GM21515 (cell line): ENCODE data around the gene NUDT22.

Experiments
- ATAC-seq: cut with Tn5 transposase; IDR thresholded peaks from one replicate; pipeline ENCODE4 v1.9.1; 2021; ENCODE audit not compliant: unreplicated experiment

NUDT22 gene

DNA sequence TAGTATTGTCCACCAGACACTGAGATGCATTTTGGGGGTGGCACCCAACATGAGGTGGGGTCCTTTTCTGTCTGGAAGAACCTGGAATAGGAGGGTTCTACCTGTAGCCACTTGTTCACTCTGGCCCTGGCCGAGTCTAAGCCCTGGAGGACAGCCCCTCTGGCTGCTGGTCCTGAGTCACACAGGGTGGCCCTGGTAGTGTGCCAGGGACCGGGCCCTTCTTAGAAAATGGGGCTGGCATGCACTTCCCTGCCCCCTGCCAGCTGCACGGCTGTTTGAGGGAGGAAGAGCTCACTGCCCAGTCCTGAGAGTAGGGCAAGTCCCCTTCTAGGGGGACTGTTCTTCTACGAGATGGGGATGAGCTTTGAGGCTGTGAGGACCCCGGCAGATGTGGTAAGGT is 27.4 kb downstream of the NUDT22 start:
- ATAC-seq, result no peak

DNA sequence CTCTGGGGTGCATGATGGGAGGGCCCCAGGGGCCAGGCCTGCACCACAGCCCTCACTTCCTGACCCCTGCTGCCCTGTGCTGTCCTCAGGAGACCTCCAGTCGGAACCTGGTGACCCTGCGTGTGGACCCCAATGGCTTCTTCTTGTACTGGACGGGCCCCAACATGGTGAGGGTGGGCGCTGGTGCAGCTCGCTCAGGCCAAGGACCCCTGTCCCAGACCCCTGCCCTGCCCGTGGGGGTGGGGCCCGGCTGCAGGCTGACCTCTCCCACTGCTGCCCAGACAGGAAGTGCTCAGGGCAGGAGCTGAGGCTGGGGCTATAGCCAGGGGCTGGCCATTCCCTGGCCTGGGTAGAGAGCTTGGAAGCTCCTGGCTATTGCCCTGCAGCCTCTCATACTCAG is 28.3 kb downstream of the NUDT22 start:
- ATAC-seq, result no peak

DNA sequence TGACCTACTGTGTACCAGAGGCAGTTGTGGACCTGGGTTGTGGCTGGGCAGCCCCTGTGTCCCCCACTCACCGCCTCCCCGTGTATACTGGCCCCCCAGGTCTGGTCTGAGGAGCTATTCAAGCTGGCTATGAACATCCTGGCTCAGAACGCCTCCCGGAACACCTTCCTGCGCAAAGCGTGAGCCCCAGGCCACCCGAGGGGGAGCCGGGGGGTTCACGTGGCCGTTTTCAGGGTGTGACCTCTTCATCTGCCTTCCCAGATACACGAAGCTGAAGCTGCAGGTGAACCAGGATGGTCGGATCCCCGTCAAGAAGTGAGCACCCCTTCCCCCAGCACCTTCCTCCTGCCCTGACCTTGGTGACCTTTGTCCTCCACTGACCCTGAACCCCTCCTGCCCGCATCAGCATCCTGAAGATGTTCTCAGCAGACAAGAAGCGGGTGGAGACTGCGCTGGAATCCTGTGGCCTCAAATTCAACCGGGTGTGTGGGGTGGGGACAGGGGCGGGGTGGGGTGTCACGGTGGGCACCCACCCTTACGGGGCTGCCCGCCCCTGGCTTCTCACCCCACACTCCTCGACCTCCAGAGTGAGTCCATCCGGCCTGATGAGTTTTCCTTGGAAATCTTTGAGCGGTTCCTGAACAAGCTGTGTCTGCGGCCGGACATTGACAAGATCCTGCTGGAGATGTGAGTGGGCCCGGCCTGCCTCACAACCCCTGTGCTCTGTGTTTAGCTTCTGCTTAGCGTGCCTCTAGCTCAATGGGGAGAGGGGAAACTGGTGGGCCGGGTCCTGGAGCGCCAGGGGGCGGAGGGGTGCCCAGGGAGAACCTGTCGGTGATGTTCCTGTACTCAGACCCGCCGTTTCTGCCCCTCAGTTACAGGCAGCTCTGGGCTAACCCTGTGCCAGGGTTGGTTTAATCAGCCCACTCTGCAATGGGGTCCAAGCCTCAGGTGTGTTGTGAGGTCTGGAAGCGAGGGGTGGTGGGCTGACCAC is 29.4 kb downstream of the NUDT22 start:
- no peak for ATAC-seq

DNA sequence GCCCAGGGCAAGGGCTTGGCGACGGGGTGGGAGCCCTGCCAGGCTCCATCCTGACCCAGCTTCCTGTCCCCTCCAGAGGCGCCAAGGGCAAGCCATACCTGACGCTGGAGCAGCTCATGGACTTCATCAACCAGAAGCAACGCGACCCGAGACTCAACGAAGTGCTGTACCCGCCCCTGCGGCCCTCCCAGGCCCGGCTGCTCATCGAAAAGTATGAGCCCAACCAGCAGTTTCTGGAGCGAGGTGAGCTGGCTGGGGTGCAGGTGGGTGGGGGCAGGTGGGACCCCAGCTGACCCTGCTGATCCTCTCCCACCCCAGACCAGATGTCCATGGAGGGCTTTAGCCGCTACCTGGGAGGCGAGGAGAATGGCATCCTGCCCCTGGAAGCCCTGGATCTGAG is 30.2 kb downstream of the NUDT22 start:
- ATAC-seq, result no peak

DNA sequence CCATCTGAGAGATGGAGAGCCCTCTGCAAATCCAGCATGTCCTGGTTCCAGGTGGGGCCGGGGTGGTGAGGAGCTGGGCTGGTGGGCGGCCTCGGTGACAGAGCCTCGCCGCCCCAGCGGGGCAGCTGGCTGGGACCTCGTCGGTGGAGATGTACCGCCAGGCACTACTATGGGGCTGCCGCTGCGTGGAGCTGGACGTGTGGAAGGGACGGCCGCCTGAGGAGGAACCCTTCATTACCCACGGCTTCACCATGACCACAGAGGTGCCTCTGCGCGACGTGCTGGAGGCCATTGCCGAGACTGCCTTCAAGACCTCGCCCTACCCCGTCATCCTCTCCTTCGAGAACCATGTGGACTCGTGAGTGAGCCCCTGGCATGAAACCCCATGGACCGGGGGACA is 32.3 kb downstream of the NUDT22 start:
- ATAC-seq, result no peak

DNA sequence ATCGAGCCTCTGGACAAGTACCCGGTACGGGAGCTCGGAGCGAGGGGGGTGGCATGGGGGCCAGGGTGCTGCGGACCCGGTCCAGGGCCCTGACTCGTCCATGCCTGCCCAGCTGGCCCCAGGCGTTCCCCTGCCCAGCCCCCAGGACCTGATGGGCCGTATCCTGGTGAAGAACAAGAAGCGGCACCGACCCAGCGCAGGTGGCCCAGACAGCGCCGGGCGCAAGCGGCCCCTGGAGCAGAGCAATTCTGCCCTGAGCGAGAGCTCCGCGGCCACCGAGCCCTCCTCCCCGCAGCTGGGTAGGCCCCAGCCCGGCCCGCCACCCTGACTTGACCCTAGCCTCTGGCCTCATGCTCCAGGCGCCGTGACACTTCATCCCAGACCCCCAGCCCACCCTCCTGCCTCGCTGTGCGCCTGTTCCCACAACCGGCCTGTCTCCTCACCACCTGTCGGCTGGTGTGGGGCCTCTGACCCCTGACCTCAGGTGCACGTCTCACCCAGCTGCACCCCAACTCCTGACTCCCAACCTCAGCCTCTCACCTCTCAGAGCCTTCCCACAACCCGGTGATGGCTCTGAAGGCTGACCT is 33.0 kb downstream of the NUDT22 start:
- ATAC-seq, result no peak

DNA sequence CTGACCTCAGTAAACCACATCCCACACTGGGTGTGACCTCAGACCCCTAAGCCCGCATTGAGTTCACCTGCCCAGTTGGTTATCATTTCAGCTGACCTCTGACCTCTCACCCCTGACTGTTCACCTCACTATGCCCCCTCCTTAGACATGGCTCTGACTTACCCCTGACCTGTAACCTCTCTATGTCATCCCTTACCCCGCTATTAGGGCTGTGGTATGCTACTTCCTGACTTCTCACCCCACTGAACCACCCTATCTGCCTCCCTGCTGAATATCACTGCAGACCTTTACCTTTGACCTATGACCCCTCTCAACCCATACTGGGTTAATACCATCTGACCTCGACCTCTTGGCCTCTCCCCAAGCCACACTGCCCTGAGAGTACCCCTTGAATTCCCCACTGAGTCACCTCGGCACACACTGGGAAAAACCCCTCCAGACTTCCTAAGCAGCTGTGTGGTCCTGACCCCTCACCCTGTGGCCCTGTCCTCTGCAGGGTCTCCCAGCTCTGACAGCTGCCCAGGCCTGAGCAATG is 33.5 kb downstream of the NUDT22 start:
- ATAC-seq, result no peak

DNA sequence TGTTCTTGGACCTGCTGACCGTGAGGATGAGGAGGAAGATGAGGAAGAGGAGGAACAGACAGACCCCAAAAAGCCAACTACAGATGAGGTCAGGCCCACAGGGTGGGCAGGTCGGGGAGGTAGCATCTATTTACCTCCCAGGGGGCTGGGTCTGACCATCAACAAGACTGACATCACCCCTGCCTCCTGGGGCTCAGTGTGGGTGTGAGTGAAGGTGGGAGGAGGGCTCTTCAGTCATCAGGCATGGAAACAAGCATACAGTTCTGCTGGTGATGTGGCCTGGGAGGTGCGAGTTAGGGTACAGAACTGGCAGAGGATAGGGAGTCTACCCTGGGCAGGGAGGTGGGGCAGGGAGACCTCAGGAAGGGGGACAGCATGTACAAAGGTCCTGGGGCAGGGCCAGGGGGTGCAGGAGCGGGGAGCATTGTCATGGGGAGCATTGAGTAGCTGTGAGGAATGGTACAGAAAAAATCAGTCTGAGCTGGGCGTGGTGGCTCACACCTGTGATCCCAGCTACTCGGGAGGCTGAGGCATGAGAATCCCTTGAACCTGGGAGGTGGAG is 34.2 kb downstream of the NUDT22 start:
- ATAC-seq, result no peak

DNA sequence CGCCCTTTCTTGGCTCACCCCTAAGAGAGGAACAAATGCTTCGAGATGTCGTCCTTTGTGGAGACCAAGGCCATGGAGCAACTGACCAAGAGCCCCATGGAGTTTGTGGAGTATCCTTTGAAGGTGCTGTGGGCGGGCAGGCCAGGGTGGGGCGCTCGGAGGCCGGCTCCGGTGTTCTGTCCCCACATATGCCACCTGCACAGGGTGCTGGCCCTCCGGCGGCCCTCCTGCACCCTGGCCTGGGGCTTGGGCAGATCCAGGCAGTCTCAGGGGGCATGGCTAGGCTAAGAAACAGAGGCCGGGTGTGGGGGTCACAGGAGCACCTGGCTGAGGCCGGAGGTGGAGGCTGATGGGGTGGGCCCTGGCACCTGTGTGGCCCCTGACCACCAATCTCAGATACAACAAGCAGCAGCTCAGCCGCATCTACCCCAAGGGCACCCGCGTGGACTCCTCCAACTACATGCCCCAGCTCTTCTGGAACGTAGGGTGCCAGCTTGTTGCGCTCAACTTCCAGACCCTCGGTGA is 35.5 kb downstream of the NUDT22 start:
- no peak for ATAC-seq

DNA sequence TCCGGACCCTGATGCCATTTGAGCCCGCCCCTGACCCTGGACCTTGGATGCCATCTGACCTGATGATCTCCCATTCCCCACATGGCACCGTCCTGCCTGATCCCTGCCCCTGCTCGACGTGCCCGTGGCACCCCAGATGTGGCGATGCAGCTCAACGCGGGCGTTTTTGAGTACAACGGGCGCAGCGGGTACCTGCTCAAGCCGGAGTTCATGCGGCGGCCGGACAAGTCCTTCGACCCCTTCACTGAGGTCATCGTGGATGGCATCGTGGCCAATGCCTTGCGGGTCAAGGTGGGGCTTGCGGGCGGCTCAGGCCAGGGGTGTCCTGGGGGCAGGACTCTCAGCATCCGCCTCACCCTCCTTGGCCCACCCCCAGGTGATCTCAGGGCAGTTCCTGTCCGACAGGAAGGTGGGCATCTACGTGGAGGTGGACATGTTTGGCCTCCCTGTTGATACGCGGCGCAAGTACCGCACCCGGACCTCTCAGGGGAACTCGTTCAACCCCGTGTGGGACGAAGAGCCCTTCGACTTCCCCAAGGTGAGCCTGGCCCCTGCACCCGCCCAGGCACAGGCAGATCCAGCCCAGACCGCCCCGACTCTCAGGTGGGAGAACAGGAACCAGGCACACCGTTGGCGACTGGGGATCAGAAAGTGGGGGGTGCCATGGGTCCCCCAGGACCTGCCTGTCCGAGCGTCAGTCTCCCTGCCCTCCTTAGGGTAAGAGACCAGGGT is 36.4 kb downstream of the NUDT22 start:
- no peak for ATAC-seq

DNA sequence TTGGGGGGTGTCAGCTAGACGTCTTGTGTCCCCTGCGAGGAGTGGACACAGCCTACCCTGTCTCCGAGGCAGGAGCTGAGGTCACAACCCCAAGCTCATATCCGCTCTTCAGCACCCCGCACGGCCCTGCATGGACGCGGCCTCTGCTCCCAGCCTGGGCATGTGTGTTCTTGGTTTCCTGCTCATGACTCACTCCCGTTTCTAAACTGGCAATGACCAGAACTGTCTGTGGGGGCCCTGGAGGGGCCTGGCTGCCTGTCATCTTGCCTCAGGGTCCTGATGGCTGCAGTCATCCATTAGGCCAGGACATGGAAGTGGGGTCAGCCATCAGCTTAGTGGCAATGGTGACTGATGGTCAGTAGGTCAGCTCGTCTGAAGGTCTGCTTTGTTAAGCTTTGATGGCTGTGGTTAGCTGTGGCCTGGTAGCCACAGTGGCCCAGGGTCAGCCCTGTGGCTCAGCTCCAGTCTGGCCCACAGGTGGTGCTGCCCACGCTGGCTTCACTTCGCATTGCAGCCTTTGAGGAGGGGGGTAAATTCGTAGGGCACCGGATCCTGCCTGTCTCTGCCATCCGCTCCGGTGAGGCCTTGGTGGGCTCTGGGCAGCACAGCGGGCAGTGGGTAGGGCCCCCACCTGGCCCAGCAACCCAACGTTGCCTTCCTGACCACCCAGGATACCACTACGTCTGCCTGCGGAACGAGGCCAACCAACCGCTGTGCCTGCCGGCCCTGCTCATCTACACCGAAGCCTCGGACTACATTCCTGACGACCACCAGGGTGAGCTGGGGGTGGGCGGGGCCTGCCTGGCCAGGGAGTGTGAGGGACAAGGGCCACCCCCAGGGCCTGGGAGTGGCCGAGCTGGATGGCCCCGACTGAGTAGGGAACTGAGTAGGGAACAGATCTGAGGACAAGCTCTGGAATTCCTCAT is 37.2 kb downstream of the NUDT22 start:
- no peak for ATAC-seq

DNA sequence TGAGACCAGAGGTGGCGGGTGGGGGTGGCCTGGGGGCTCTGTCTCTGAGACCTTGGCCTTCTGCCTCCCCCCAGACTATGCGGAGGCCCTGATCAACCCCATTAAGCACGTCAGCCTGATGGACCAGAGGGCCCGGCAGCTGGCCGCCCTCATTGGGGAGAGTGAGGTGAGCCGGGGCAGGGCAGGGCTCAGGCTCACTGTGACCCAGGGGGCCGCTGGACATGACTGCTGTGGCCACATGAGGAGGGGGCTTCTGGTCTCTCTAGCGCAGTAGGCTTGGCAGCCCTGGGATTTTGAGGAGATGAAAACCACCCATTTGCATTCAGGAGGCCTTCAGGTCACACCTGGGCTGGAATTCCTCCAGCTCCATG is 37.9 kb downstream of the NUDT22 start:
- ATAC-seq, result no peak

DNA sequence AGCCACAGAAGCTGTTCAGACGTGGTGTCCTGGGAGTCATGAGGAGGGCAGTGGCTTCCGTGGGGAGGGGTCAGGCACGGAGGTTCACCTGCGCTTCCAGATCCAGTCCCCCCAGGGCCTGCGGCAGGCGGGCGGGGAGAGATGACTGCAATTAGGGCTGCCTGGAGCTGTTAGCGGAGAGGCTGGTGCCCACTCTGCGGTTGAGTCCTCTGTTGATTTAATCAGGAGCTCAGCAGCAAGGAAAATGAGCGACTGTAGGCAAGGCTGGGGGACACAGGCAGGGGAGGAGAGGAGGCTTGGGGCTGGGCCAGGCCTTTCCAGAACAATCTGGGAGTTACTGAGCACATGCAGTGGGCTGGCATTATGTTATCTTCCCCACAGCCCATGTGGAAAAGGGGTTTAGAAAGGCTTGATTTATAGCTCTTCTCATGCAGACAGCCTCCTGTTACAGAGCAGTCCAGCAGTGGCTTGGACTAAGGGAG is 38.3 kb downstream of the NUDT22 start:
- ATAC-seq, result no peak

DNA sequence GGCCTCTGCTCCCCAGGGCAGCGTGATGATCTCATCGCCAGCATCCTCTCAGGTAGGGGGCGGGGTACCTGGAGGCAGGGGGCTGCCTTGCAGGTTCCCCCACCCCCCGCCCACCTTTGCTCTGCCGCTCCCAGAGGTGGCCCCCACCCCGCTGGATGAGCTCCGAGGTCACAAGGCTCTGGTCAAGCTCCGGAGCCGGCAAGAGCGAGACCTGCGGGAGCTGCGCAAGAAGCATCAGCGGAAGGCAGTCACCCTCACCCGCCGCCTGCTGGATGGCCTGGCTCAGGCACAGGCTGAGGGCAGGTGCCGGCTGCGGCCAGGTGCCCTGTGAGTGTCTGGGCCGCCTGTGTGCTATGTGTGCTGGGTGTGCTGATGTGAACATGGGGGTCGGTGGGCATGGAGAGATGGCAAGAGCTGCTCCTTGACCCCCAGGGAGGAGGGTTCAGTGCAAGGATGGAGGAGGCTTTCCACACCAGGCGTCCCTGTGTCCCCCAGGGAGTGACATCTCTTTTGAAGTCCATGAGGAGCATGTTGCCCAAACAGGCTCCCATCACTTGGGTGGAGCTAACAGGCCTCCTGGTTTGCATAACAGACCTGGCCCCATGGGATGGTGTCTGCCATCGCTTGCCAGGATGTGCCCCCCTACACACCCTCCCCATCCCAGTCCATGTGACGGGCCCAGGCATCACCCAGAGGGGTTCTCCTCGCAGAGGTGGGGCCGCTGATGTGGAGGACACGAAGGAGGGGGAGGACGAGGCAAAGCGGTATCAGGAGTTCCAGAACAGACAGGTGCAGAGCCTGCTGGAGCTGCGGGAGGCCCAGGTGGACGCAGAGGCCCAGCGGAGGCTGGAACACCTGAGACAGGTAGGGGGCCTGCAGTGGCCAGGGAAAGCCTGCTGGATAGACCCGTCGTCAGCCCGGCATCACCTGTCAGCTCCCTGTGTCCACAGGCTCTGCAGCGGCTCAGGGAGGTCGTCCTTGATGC is 39.4 kb downstream of the NUDT22 start:
- no peak for ATAC-seq

DNA sequence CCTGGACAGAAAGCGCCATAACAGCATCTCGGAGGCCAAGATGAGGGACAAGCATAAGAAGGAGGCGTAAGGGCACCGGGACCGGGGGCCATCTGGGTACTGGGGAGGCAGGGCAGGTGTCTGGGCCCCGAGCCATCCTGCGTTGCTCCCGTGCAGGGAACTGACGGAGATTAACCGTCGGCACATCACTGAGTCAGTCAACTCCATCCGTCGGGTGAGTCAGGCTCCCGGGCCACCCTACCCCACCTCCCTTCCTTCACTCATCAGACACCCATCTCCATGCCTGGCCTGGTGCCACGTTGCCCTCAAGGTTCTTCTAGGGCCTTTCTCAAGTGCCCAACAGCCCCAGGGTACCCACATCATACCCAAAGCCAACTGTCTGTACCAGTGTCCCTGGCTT is 40.3 kb downstream of the NUDT22 start:
- no peak for ATAC-seq

DNA sequence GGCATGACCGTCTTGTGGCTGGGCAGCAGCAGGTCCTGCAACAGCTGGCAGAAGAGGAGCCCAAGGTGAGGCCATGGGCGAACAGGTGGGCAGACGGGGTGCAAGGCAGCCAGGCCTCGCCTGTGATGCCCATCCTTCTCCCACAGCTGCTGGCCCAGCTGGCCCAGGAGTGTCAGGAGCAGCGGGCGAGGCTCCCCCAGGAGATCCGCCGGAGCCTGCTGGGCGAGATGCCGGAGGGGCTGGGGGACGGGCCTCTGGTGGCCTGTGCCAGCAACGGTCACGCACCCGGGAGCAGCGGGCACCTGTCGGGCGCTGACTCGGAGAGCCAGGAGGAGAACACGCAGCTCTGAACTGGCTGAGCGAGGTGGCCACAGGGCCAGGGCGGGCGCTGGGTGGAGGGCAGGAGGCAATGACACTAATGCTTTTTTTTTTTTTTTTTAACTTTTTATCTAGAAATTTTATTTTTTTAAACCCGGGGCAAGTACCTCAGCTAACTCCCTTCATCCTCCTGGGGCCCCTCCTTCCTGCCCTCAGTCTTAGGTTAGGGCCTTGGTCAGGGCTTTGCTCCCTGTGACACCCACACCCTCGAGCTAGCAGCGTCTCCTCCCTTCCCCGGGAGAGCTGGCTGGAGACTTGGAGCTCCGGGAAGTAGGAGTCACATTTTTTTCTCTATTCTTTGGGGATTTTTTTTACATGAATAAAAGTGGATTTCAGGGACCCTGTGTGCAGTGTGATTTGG is 41.3 kb downstream of the NUDT22 start:
- no peak for ATAC-seq

DNA sequence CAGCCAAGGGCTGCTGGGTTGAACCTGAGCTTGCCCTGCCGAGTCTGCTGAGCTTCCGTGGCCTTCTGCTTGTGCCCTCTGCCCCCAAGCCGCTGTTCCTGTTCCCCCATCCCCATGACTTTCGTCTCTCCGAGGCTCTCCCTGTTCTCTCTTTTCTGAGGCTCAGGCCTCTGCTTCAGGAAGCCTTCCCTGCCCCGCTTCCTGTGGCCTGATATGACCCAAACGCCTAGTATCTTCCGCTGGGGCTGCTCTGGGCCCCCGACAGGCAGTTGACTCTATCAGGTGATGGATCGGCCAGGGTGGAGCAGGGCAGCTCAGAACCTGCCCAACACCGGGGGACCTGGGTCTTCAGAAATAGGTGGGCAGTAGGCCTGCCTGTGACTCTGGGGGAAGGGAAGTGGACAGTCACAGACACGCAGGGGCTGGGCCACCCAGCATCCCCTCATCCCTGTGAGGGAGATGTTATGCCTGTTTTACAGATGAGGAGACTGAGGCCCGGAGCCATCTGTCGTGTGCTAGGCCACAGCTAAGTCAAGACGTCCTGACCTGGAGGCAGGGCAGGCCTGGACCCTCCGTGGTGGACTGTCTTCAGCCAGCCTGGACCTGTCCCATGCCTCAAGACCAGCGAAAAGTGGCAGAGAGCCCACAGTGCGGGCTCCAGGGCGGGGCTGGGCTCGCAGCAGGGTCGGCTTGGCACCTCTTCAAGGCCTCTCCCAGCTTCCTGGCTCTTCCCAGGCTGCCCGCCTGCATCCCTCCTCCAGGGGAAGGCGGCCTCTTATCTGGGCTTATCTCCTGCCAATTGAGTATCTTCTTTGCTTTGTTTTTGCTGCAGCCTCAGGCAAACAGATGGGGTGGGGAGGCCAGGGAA is 42.2 kb downstream of the NUDT22 start:
- no peak for ATAC-seq
